Measurements from ENCODE around the gene DCDC2C. TPM values are rescaled to one million over a fixed set of nuclear protein-coding genes. Genes with fewer than 3 reads are reported as not detected.

Gene DCDC2C
- polyA plus RNA-seq, 2 of the 4 experiments (the other 2 are of a cell fraction), result not detected

GRCh38 chr2:3736112-3736511 lies 32.7 kb downstream of the DCDC2C start:
- ATAC-seq (no peak), FAIRE-seq (no peak), DNase-seq (ENCODE audit: low read depth in 1 of 2, low spot score in 1 of 2) (no peak)
- Histone ChIP-seq H3K4me1 (no peaks in the 10 kb centered on the region; the same call in 2 of the 3 replicates), H3K27ac (no peak overlapping the region), H3K9me3 (no peaks in the 10 kb centered on the region), H3K4me3 (no peak overlapping the region), H3K4me2 (no peak overlapping the region)
- CTCF ChIA-PET, result interaction anchor here (1.7 kb wide), 1 partner anchor 69 kb away, joined by 5 read pairs; no protein-coding TSS in a partner anchor
- WGBS (ENCODE audit: missing lambda C conversion rate), result 16% methylated on average over 7 of the region's 7 CpGs
- POLR2A ChIA-PET, result no interaction called here
- TF ChIP-seq ELK1 (IDR thresholded peaks at IDR 0.05; ENCODE audit: low read depth, low read length) (no peak), NPAS2 (CRISPR knock-in tag; IDR thresholded peaks at IDR 0.05; ENCODE audit: borderline replicate concordance) (no peak), MAZ (IDR thresholded peaks at IDR 0.05; ENCODE audit: borderline replicate concordance, low read depth, low read length) (no peak), CTCF (IDR thresholded peaks at IDR 0.05) (no peak), MYC (IDR thresholded peaks at IDR 0.05; ENCODE audit: borderline replicate concordance, low read length) (no peak), CBX8 (IDR thresholded peaks at IDR 0.05) (no peak), TP53 (CRISPR knock-in tag; IDR thresholded peaks at IDR 0.05) (no peak), RFX5 (IDR thresholded peaks at IDR 0.05) (no peak), POLR2A (IDR thresholded peaks at IDR 0.05; ENCODE audit: low read length) (no peak), CHD4 (IDR thresholded peaks at IDR 0.05; ENCODE audit: borderline replicate concordance) (no peak), JUN (IDR thresholded peaks at IDR 0.05) (no peak), KDM1A (IDR thresholded peaks at IDR 0.05; ENCODE audit: low read depth) (no peak), KDM5A (IDR thresholded peaks at IDR 0.05) (no peak), ZNF302 (CRISPR knock-in tag; IDR thresholded peaks at IDR 0.05) (no peak), NFE2L2 (conservative IDR thresholded peaks at IDR 0.05; ENCODE audit: low read length) (no peak), MAX (IDR thresholded peaks at IDR 0.05) (no peak)

- ATAC-seq (no peak), DNase-seq (ENCODE audit: low read depth in 1 of 2, low spot score in 1 of 2) (no peak), FAIRE-seq (no peak)
- no peak overlapping the region for H3K4me2 ChIP-seq
- no peak for TF ChIP-seq CHD2 (IDR thresholded peaks at IDR 0.05; ENCODE audit: low read length, partially characterized antibody)
- no peak for TF ChIP-seq ATOH8 (CRISPR knock-in tag; IDR thresholded peaks at IDR 0.05; ENCODE audit: low read depth)
- TF ChIP-seq POLR2AphosphoS2 (conservative IDR thresholded peaks at IDR 0.05; ENCODE audit: low read length), result no peak
- TF ChIP-seq POLR2A (IDR thresholded peaks at IDR 0.05; ENCODE audit: low read length), result no peak
- no peak for TF ChIP-seq FOSB (CRISPR knock-in tag; IDR thresholded peaks at IDR 0.05)
- no peak for TF ChIP-seq HDAC2 (IDR thresholded peaks at IDR 0.05)
- no peak for TF ChIP-seq RFX5 (IDR thresholded peaks at IDR 0.05)
- no peak for TF ChIP-seq RNF2 (IDR thresholded peaks at IDR 0.05; ENCODE audit: borderline replicate concordance, low read depth)
- TF ChIP-seq USF2 (IDR thresholded peaks at IDR 0.05), result no peak
- TF ChIP-seq MYC (IDR thresholded peaks at IDR 0.05; ENCODE audit: borderline replicate concordance, low read length), result no peak
- POLR2A ChIA-PET, result no interaction called here
- no peaks in the 10 kb centered on the region for H3K9me3 ChIP-seq
- no peaks in the 10 kb centered on the region for H3K4me1 ChIP-seq
- no peak overlapping the region for H3K4me3 ChIP-seq
- CTCF ChIA-PET, result interaction anchor here (1.1 to 1.7 kb wide), 2 partner anchors 9 to 68 kb away, joined by 3 to 5 read pairs; no protein-coding TSS in a partner anchor
- no peak overlapping the region for H3K27ac ChIP-seq
- WGBS (ENCODE audit: missing lambda C conversion rate), result 8% methylated on average over 9 of the region's 9 CpGs
Measured at GRCh38 chr2:3737128-3737527, 33.8 kb downstream of the DCDC2C start.

Data from A549 (cell line).